Inferior parietal cortex (tissue), 1 donor: ENCODE results near the gene RSL24D1.

Source experiments
- DNase-seq: peaks from one replicate; pipeline ENCODE4 v3.0.0-alpha.2; 2016; ENCODE audit errors: extremely low spot score

The RSL24D1 gene

GRCh38 chr15:55196458-55197361 lies at the start of gene RSL24D1:
Gene RSL24D1 (minus strand): TSS chr15:55196941. CDS start chr15:55196890, 51 bp downstream.
- peak; percentile 99 for DNase-seq

DNA sequence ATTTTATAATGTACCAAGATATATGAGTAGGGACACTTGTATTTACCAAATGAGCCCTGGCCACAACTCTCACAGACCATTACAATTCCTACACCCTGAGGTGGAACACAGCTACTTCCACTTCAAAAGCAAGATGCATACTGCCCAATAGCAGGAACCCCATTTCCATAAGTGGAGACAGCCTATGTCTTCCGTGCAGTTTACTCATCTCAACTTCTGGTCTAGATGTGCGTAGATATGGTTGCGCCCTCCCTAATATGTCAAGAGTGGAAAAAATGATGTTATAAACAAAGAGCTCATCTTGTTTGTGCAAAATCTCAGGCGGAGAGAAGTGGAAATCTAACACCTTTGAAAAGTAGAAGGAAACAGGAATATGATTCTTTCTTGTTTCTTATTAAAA lies 48.3 kb upstream of the RSL24D1 start:
- DNase-seq, result no peak

DNA sequence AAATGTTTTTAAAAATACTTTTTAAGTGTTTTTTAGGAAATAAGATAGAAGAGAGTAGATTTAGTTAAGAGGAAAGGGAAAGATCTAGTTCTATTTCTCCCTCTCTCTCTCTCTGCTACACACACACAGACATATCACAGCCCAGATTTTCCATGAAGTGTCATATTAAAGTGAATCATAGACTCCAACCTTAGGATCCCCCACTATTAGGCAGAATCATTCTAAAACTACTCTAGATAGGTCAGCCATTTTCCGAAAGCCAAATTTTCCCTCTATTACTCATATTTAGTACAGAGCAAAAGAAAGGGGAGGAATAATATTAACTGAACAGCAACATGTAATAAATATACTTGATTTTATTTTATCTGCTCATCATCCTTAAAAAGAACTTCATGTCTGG lies 45.1 kb upstream of the RSL24D1 start:
- no peak for DNase-seq

GRCh38 chr15:55241186-55241585 lies 44.4 kb upstream of the RSL24D1 start:
- DNase-seq, result no peak

- DNase-seq, result no peak
These were observed 43.5 kb upstream of the RSL24D1 start for GRCh38 chr15:55240125-55240760.

DNA sequence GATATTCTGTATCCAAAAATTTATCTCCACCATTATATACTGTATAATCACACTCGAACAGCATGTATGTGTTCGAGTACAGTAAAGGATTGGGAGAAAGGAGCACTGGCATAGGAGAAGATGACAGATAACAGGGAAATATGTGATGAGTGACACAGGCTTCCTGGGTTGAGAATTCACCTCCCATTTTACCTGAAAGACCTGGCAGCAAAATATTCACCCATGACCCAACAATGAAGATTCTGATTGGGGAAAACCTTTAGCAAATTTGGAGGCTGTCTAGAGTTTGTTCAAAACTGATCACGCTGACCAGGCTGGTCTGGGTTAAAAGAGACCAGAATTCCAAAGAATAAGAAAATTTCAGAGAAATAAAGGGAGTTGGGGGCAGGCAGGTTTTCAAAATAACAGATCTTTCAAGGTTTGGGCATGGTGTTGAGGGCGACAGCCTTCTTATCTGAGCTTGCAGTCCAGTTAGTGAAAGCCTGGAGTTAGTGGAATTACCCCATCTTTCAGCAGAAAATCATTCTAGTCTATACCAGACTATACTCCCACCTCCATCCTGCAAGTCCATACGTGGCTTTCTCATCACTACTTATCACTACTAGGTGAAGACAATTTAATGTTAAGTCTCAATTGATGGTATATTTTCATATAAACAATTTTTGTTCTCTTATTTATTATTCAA lies 42.8 kb upstream of the RSL24D1 start:
- DNase-seq, result no peak

DNA sequence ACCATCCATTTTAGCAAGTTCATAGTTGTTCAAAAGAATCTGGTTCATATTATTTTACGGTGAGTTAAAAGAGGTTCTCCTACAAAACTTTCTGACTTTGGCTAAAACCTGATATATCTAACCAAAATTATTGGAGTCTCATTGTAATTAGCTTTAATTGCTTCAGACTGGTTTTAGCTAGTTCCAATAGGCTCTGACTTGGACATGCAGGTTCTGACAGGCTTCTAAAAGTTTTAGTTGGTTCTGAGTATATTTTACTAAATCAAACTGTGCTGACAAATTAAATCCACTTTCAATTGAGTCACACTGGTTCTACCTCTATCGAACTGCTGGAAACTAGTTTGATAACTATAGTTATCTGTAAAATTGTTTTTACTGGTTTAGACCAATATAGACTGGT lies 42.1 kb upstream of the RSL24D1 start:
- DNase-seq, result no peak

DNA sequence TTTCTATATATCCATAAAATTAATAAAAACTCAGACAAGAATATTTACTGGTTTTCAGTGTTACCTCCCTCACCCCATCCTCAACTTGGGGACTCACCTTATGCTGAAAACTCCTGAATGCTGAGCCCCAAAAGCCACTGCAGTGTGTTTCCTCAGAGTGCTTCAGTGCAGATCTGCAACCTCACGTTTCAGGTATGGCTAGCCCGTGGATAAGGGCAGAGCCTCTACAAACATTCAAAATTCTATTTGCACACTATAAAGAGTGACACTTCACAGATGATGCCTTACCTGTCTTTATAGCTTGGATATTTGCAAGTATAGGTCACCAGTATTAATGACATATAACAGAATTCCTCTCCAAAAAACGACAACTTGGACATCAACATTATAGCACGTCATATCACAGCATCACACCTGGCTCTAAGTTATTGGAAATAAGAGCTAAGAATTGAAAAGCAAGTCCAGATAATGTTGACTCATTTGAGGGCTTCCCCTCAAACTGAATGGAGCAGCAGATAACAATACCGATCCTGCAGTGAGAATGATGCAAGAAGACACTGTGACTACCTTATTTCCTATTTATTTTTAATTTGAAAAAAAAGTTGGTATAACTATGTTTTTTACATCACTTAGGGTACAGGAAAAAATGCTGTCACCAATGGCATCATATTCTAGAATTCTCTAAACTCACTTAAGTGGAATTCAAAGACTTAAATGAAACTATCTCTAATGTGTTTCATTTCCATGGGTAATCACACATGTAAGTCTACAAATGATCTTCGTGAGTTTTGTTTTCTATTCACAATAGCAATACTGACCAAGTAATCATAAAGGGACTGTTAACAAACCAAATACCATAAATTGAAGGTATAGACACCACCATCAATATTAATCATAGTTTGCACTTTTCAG lies 40.7 kb upstream of the RSL24D1 start:
- DNase-seq, result no peak

DNA sequence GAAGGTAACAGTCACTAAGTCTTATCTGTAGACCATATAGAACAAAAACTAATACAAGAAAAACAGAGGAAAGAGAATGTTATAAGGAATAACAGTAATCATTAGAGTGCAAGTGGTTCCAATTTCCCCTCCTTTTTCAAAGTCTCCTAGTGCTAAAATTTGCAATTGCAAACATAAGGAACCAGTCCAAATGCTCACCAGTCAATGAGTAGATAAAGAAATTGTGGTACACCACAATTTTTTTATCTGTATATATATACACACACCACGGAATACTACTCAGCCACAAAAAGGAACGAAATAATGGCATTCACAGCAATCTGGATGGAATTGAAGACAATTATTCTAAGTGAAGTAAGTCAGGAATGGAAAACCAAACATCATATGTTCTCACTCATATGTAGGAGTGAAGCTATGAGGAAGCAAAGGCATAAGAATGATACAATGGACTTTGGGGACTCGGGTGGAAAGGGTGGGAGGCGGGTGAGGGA lies 38.9 kb upstream of the RSL24D1 start:
- no peak for DNase-seq

GRCh38 chr15:55234800-55235104 lies 38.0 kb upstream of the RSL24D1 start:
- no peak for DNase-seq

DNA sequence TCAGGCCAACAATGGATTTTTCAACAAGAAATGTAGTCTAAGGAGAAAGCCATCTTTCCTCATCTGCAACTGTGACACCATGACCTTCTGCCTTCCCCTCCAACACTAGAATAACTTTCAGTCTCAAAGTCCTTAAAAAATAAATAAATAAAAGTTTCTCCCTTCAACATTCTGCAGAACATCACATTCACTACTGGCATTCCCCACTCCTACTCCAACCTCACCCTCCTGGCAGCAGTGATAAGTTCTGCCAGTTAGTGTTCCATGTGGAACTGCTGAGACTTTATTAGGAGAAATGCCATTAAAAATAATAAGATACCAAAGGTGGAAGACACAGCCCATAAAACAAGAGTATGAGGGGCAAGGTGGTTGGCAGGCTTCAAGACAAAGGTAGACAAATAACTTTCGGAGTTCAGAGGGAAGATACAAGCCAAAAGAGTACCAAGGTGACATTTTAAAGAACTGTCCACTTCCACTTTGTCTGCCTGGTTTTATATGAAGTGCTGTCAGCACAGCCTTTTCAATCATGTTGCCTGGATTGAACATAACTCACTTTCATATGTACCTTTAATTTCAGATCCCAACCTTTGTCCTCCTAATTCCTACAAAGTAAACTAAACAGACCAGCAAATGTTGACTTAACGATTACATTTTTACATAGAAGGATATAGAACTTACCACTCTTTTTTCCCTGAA lies 37.5 kb upstream of the RSL24D1 start:
- no peak for DNase-seq

- no peak for DNase-seq
These were observed 34.7 kb upstream of the RSL24D1 start for GRCh38 chr15:55231455-55231854.

DNA sequence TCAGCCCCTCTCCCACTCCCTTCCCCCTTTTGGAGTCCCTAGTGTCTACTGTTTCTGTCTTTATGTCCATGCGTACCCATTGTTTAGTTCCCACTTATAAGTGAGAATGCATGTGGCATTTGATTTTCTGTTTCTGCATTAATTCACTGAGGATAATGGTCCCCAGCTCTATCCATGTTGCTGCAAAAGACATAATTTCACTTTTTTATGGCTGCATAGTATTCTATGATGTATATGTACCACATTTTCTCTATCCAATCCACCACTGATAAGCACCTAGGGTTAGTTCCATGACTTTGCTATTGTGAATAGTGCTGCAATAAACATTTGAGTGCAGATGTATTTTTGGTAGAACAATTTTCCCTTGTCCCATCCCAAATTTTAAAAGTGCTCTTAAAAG lies 34.2 kb upstream of the RSL24D1 start:
- no peak for DNase-seq

DNA sequence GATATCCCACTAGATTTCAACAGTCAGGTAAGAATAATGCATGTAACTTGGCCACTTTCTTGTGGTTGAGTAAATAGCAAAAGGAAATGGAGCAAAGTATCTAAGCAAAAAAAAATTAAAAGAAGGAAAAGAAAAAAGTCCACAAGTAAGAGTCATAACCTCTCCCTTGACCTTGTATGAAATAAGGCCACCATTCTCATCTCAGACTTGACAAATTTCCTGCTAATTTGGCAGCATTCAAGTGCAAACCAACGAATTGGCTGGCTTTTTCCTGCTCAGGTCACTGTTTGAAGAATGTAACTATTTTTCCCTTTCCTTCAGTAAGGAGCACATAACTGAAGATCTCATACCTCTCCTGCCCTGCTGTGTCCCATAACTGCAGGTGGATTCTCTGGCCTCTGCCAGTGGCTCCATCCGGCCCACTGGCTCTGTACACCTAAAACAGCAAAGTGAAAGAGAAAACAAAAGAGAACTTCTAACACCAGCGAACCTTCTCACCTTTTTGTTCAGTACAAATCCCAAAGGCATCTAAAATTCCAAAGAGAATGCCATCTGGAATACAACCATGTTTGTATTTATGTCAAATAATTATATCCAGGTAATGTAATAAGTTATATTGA lies 33.4 kb upstream of the RSL24D1 start:
- no peak for DNase-seq

GRCh38 chr15:55226127-55226526 lies 29.4 kb upstream of the RSL24D1 start:
- no peak for DNase-seq

GRCh38 chr15:55224892-55225291 lies 28.2 kb upstream of the RSL24D1 start:
- no peak for DNase-seq

- no peak for DNase-seq
These were observed 25.8 kb upstream of the RSL24D1 start for GRCh38 chr15:55222588-55222987.

- no peak for DNase-seq
These were observed 24.6 kb upstream of the RSL24D1 start for GRCh38 chr15:55221090-55222011.

- no peak for DNase-seq
These were observed 23.9 kb upstream of the RSL24D1 start for GRCh38 chr15:55220606-55221005.
